ENCODE data around the gene CPSF2.

- TF ChIP-seq POLR2A (IDR thresholded peaks at IDR 0.05) = no peak
- TF ChIP-seq, protein P1, sequence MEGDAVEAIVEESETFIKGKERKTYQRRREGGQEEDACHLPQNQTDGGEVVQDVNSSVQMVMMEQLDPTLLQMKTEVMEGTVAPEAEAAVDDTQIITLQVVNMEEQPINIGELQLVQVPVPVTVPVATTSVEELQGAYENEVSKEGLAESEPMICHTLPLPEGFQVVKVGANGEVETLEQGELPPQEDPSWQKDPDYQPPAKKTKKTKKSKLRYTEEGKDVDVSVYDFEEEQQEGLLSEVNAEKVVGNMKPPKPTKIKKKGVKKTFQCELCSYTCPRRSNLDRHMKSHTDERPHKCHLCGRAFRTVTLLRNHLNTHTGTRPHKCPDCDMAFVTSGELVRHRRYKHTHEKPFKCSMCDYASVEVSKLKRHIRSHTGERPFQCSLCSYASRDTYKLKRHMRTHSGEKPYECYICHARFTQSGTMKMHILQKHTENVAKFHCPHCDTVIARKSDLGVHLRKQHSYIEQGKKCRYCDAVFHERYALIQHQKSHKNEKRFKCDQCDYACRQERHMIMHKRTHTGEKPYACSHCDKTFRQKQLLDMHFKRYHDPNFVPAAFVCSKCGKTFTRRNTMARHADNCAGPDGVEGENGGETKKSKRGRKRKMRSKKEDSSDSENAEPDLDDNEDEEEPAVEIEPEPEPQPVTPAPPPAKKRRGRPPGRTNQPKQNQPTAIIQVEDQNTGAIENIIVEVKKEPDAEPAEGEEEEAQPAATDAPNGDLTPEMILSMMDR (IDR thresholded peaks at IDR 0.05) = no peak
These were observed 12.7 kb downstream of the CPSF2 start for GRCh38 chr14:92134456-92134855.

Data from Peyer's patch (tissue), 4 donors.